C4-2B (cell line): ENCODE measurements around the gene KLC1.

Experiments used
- H3K27ac ChIP-seq: fragments of 450-650 bp; 2 replicates; pipeline ENCODE4 v1.5.1; 2017
- CTCF ChIP-seq: fragments of 450-650 bp; conservative IDR thresholded peaks from 2 replicates; pipeline ENCODE4 v1.5.1; 2017; ENCODE audit warnings: mild to moderate bottlenecking
- ZFX ChIP-seq: fragments of 450-650 bp; IDR thresholded peaks from 2 replicates; pipeline ENCODE4 v1.6.1; 2017

Gene KLC1

GRCh38 chr14:103613517-103613916 is 15.5 kb upstream of the KLC1 start:
- no peak overlapping the region for H3K27ac ChIP-seq
- TF ChIP-seq ZFX (no peak), CTCF (no peak; the same call in 1 of the 2 replicates)

- TF ChIP-seq CTCF (no peak), ZFX (no peak)
- no peak overlapping the region for H3K27ac ChIP-seq
Observed at GRCh38 chr14:103616635-103617300, 12.2 kb upstream of the KLC1 start.

- no peak for TF ChIP-seq CTCF
- no peak for TF ChIP-seq ZFX
- no peak overlapping the region for H3K27ac ChIP-seq
Observed at GRCh38 chr14:103619057-103619456, 10.0 kb upstream of the KLC1 start.

DNA sequence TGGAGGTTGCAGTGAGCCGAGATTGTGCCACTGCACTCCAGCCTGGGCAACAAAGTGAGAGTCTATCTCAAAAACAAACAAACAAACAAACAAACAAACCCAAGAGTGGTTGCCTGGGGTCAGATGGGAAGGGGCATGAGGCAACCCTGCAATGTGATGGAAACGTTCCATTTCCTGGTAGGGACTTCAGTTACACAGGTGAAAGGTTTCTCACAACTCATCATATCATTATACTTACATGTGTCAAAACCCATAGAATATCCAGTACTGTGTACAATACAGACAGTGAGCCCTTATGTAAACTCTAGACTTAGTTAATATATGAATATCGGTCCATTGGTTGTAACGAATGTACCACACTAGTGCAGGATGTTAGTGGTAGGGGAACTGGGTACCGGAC is 7.2 kb upstream of the KLC1 start:
- no peak overlapping the region for H3K27ac ChIP-seq
- TF ChIP-seq ZFX: no peak
- TF ChIP-seq CTCF: no peak

DNA sequence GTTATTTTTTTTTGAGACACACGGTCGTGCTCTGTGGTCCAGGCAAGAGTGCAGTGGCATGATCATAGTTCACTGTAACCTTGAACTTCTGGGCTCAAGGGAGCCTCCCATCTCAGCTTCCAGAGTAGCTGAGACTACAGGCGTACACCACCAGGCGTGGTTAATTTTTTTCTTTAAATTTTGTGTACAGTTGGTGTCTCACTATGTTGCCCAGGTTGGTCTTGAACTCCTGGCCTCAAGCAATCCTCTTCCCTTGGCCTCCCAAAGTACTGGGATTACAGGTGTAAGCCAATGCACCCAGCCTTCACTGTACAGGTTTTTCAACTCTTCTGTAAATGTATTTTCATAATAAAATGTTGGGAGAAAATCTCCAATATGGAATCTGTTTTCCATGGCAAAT is 5.7 kb upstream of the KLC1 start:
- H3K27ac ChIP-seq: no peak overlapping the region
- TF ChIP-seq ZFX (no peak), CTCF (no peak)

DNA sequence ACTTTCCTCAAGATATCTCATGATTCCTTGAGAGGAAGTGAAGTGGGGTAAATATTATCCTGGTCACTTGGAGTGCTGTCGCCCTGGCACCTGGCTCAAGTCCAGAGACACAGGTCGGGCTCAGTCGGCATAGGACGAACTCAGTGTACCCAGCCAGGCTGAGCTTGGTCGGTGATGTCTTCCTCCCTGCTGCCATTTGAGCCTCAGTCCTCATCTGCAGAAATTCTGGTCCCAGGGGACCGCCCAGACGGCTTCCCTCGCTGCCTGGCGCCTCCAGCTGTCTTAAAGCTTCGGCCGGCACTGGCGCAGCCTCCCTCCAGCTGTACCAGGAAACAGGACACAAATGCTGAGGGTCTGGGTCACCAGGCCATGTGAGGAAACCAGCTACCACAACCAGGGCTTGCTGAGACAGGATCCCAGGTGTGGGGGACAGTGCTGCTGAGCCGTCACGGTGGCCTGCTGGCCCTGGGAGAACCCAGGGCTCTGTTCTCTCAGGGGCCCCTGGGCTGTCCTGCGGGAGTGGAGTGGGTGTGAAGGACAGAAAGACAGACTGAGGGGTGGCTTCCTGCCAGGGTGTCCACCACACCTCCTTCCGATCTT is 5.0 kb upstream of the KLC1 start:
- H3K27ac ChIP-seq: no peak overlapping the region

More for the DNA sequence above, 5.0 kb upstream of the KLC1 start:
- TF ChIP-seq CTCF (no peak), ZFX (no peak)
